Uterus (tissue), 4 donors: ENCODE measurements around the gene SLC4A1. TPM values are rescaled to one million over a fixed set of nuclear protein-coding genes. Genes with fewer than 3 reads are reported as not detected.

Source experiments
- DNase-seq, 2 donors: peaks; one replicate each; pipeline ENCODE4 v3.0.0-alpha.2; 2019 to 2020
- H3K27ac ChIP-seq, 2 donors: fragments of 200-600 bp; sonication (generic); 1 replicate in 1 of 2; 2 replicates in 1 of 2; pipeline ENCODE4 v1.5.1; 2016 to 2018
- H3K27me3 ChIP-seq, 2 donors: fragments of 200-600 bp; sonication (generic); one replicate each; pipeline ENCODE4 v1.5.1; 2018 to 2019; ENCODE audit warnings: control low read depth in 1 of 2
- H3K36me3 ChIP-seq, 2 donors: fragments of 200-600 bp; sonication (generic); one replicate each; pipeline ENCODE4 v1.5.1; 2019; ENCODE audit warnings: control low read depth in 1 of 2
- H3K4me1 ChIP-seq, 2 donors: fragments of 200-600 bp; sonication (generic); one replicate each; pipeline ENCODE4 v1.5.1; 2018 to 2019; ENCODE audit warnings: control low read depth in 1 of 2
- H3K4me3 ChIP-seq, 2 donors: fragments of 200-600 bp; sonication (generic); 1 replicate in 1 of 2; 2 replicates in 1 of 2; pipeline ENCODE4 v1.5.1; 2018 to 2019; ENCODE audit warnings: mild to moderate bottlenecking in 1 of 2
- H3K9me3 ChIP-seq, 2 donors: fragments of 200-600 bp; sonication (generic); one replicate each; pipeline ENCODE4 v1.5.1; 2019; ENCODE audit warnings: control low read depth in 1 of 2
- CTCF ChIP-seq, 4 experiments: fragments of 200-600 bp in 2 of 4; fragments of 450-650 bp in 2 of 4; sonication (generic) in 2 of 4; IDR thresholded peaks; one replicate each; pipeline ENCODE4 v1.5.1; 2016 to 2019; ENCODE audit warnings: antibody characterized with exemption in 4 of 4, mild to moderate bottlenecking in 2 of 4, moderate library complexity in 1 of 4
- POLR2A ChIP-seq, 2 donors: fragments of 450-650 bp; IDR thresholded peaks; one replicate each; pipeline ENCODE4 v1.6.1; 2016; ENCODE audit warnings: antibody characterized with exemption in 2 of 2, mild to moderate bottlenecking in 1 of 2, moderate library complexity in 1 of 2
- intact Hi-C: fragments of 100-400 bp; cut with DNase I; formaldehyde crosslinking; loops from one replicate; pipeline ENCODE4 v1.15.1; 2023; ENCODE audit warnings: low total_unique reads
- microRNA-seq: library from miRNA; unstranded; fragments of <30 nt; microRNA quantifications from one replicate; pipeline ENCODE4, GENCODE V29; 2016; ENCODE audit warnings: borderline microRNAs expressed, borderline replicate concordance
- small RNA-seq: library from RNA; depleted of rRNA; stranded (forward); fragments of <200 nt; gene quantifications from one replicate; pipeline ENCODE3, GENCODE V24; 2016
- total RNA-seq, 4 donors: library from RNA; depleted of rRNA in 3 of 4; stranded (reverse); fragments of >200 nt in 3 of 4; gene quantifications; one replicate each; pipeline versions ENCODE4 v1.1.0 to v1.2.4, GENCODE V29; 2014 to 2023
- donor health status: DM: yes; HTN: yes; CAD: no.

SLC4A1 gene
- total RNA-seq, 4 donors from 2014 or later = 8.4 TPM; not detected in 3

DNA sequence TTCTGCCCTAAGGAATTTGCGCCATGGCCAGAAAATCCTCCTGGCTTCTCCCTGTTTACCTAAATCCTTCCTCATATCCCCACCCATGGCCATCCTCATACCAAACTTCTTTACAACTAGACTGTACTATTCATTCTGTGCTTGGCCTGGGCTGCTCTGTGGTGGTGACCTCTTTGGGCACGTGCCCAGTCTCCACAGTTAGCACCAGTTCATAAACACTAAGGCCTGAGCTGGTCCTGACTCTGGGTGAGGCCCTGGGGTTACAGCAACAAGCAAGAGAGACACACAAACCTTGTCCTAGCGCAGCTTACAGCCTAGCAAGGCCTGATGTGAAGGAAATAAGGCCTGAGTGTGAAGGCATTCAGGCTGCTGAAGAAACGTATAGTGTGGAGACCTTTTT lies 65.2 kb downstream of the SLC4A1 start:
- no peak for DNase-seq
- Histone ChIP-seq H3K9me3 (no peaks in the 10 kb centered on the region), H3K27me3 (no peaks in the 10 kb centered on the region), H3K36me3 (no peaks in the 10 kb centered on the region), H3K27ac (no peak overlapping the region), H3K4me3 (no peak overlapping the region), H3K4me1 (peaks cover 0 to 13% of the 10 kb centered on the region in 2 donors)
- intact Hi-C loops = no loop called here
- TF ChIP-seq CTCF (IDR thresholded peaks at IDR 0.05) = no peak
- TF ChIP-seq POLR2A (IDR thresholded peaks at IDR 0.05) = no peak

DNA sequence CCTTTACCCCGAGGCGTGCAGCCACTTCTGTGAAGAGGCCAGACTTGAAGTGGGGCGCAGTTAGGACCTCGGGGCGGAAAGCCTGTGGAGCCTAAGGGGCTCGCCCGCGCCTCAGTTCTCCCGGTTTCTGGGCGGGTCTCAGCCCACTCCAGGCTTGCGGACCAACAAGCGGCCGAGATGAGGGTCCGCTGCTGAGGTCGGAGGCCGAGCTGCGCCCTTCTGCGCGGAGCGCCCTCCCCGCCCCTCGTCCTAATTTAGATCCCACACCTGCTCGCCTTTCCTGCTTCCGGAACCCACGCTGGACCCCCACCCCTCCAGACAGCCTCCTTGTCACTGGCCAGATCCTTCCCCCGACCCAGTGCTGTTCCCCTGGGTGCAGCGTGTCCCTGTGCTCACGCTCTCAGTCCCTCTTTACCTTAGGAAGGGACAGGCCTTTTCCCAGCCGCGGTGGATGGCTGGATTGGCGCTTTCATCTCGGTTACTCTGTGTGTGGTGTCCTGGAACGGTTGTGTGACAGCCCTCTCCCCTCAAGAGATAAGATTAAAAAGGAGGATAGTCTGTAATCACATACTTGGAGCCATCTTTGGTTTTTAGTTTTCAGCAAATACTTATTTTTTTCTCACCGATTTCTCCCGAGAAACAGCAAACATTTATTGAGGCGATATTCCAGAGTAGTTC lies 67.3 kb downstream of the SLC4A1 start:
- Histone ChIP-seq H3K27me3 (no peaks in the 10 kb centered on the region), H3K27ac (peak overlapping the region; percentile 98 to 99), H3K36me3 (no peaks in the 10 kb centered on the region), H3K4me1 (peaks cover 0 to 14% of the 10 kb centered on the region in 2 donors), H3K9me3 (no peaks in the 10 kb centered on the region), H3K4me3 (peak overlapping the region; percentile 58 to 70)
- intact Hi-C loops = no loop called here
- no peak for DNase-seq
- peak in 1 of 4 experiments; percentile 1 for TF ChIP-seq CTCF (IDR thresholded peaks at IDR 0.05)
- TF ChIP-seq POLR2A (IDR thresholded peaks at IDR 0.05) = no peak

- peaks cover 0 to 14% of the 10 kb centered on the region in 2 donors for H3K4me1 ChIP-seq
- no peaks in the 10 kb centered on the region for H3K9me3 ChIP-seq
- DNase-seq = peak; percentile 99 to 100
- TF ChIP-seq POLR2A (IDR thresholded peaks at IDR 0.05) (peak in 1 of 2 donors; percentile 28), CTCF (IDR thresholded peaks at IDR 0.05) (peak in 2 of 4 experiments; percentile 8 to 13)
- peak within 1 kb of the TSS; percentile 98 to 99 for H3K27ac ChIP-seq
- no peaks in the 10 kb centered on the region for H3K36me3 ChIP-seq
- intact Hi-C loops = no loop called here
- H3K4me3 ChIP-seq = peak within 1 kb of the TSS; percentile 58 to 70
- H3K27me3 ChIP-seq = no peaks in the 10 kb centered on the region
Measured at GRCh38 chr17:44199553-44200477, 68.1 kb downstream of the SLC4A1 start, which contains the start of gene ATXN7L3. Gene ATXN7L3 (minus strand): TSS chr17:44199884. CDS start chr17:44198070, 1,814 bp downstream.

- intact Hi-C loops = no loop called here
Measured at GRCh38 chr17:44198721-44199552, 69.0 kb downstream of the SLC4A1 start.

More at GRCh38 chr17:44198721-44199552, 69.0 kb downstream of the SLC4A1 start:
- no peaks in the 10 kb centered on the region for H3K36me3 ChIP-seq
- H3K9me3 ChIP-seq = no peaks in the 10 kb centered on the region
- H3K27me3 ChIP-seq = no peaks in the 10 kb centered on the region
- H3K4me3 ChIP-seq = peak overlapping the region; percentile 58 to 70
- no peak for TF ChIP-seq CTCF (IDR thresholded peaks at IDR 0.05)
- peak in 1 of 2 donors; percentile 24 for TF ChIP-seq POLR2A (IDR thresholded peaks at IDR 0.05)
- DNase-seq = peak; percentile 54 to 61
- peaks cover 0 to 14% of the 10 kb centered on the region in 2 donors for H3K4me1 ChIP-seq
- peak overlapping the region; percentile 98 to 99 for H3K27ac ChIP-seq

Small RNA genes within 50 kb of the gene (microRNA-seq; reads per million reads assigned to microRNA genes)
- not detected for gene MIR6782

Small RNA genes within 50 kb of the gene (small RNA-seq; reads per million reads assigned to genes)
- gene MIR6782 = not detected
- not detected for gene RF00012
- gene RN7SL507P = not detected
- not detected for gene RNU6-453P

Other genes with a start within 250 kb of the SLC4A1 start
- gene LSM12, start 201.5 kb downstream of the SLC4A1 start, total RNA-seq = 10 to 100 TPM; 24.5 to 49.8 (median 37.1) TPM
- gene G6PC3, start 197.4 kb downstream of the SLC4A1 start, total RNA-seq = 10 to 100 TPM; 12.4 to 66.3 (median 33.8) TPM
- 10 to 100 TPM; 35.9 to 74.1 (median 58.0) TPM for gene HDAC5, start 144.5 kb downstream of the SLC4A1 start, total RNA-seq
- 1 to 10 TPM in 2 of 4 donors, not detected in 2; 1.6 to 2.4 TPM for gene HROB, start 126.2 kb downstream of the SLC4A1 start, total RNA-seq
- 1 to 10 TPM in 2 of 4 donors, under 1 TPM in 1, not detected in 1; 0.14 to 2.3 (median 1.3) TPM for gene ASB16, start 97.4 kb downstream of the SLC4A1 start, total RNA-seq
- gene TMUB2, start 81.2 kb downstream of the SLC4A1 start, total RNA-seq = 10 to 100 TPM in 3 of 4 donors, 1 to 10 TPM in 1; 7.4 to 41.8 (median 32.6) TPM
- 10 to 100 TPM in 3 of 4 donors, 1 to 10 TPM in 1; 4.6 to 98.4 (median 36.2) TPM for gene ATXN7L3, start 68.3 kb downstream of the SLC4A1 start, total RNA-seq
- gene UBTF, start 48.5 kb downstream of the SLC4A1 start, total RNA-seq = 100 to 1,000 TPM in 1 of 4 donors, 10 to 100 TPM in 3; 17.4 to 124 (median 72.9) TPM
- under 1 TPM in 1 of 4 donors, not detected in 3; 0.69 TPM for gene RUNDC3A, start 40.5 kb upstream of the SLC4A1 start, total RNA-seq
- gene SLC25A39, start 56.7 kb upstream of the SLC4A1 start, total RNA-seq = 10 to 100 TPM; 41.9 to 77.6 (median 50.7) TPM
- 100 to 1,000 TPM; 101 to 178 (median 120) TPM for gene GRN, start 77.2 kb upstream of the SLC4A1 start, total RNA-seq
- 10 to 100 TPM in 3 of 4 donors, under 1 TPM in 1; 0.77 to 32.1 (median 14.2) TPM for gene FAM171A2, start 95.7 kb upstream of the SLC4A1 start, total RNA-seq
- gene ITGA2B, start 121.5 kb upstream of the SLC4A1 start, total RNA-seq = 1 to 10 TPM in 2 of 4 donors, not detected in 2; 7.4 to 7.7 TPM
- gene GPATCH8, start 235.3 kb upstream of the SLC4A1 start, total RNA-seq = 10 to 100 TPM; 26.9 to 90.0 (median 77.8) TPM